Central memory CD8-positive, alpha-beta T cell (primary cell): ENCODE data around the gene NINJ1.

ENCODE experiments used
- ATAC-seq: fragments of 150-1000 bp; cut with Tn5 transposase; replicated peaks from 2 replicates; pipeline ENCODE4 v1.10.0; 2022; ENCODE audit warnings: mild to moderate bottlenecking, moderate FRiP score, moderate number of reproducible peaks; ENCODE audit not compliant: poor library complexity, severe bottlenecking; ENCODE audit errors: extremely low read depth
- DNase-seq, 2 donors: peaks; one replicate each; pipeline ENCODE4 v3.0.0; 2021; ENCODE audit warnings: low spot score in 2 of 2
- H3K27ac Mint-ChIP-seq: one replicate; pipeline ENCODE4 v1.8.0; 2022; ENCODE audit warnings: low read depth, mild to moderate bottlenecking, moderate library complexity, mixed read lengths
- H3K27me3 Mint-ChIP-seq: one replicate; pipeline ENCODE4 v1.8.0; 2022; ENCODE audit warnings: mixed read lengths
- H3K36me3 Mint-ChIP-seq: one replicate; pipeline ENCODE4 v1.8.0; 2022; ENCODE audit warnings: mild to moderate bottlenecking, moderate library complexity, mixed read lengths; ENCODE audit not compliant: insufficient read depth
- H3K4me1 Mint-ChIP-seq: one replicate; pipeline ENCODE4 v1.8.0; 2022; ENCODE audit warnings: mixed read lengths
- H3K4me3 Mint-ChIP-seq: one replicate; pipeline ENCODE4 v1.8.0; 2022; ENCODE audit warnings: mild to moderate bottlenecking, moderate library complexity, mixed read lengths
- H3K9me3 Mint-ChIP-seq: one replicate; pipeline ENCODE4 v1.8.0; 2022; ENCODE audit warnings: mixed read lengths

NINJ1 gene

DNA sequence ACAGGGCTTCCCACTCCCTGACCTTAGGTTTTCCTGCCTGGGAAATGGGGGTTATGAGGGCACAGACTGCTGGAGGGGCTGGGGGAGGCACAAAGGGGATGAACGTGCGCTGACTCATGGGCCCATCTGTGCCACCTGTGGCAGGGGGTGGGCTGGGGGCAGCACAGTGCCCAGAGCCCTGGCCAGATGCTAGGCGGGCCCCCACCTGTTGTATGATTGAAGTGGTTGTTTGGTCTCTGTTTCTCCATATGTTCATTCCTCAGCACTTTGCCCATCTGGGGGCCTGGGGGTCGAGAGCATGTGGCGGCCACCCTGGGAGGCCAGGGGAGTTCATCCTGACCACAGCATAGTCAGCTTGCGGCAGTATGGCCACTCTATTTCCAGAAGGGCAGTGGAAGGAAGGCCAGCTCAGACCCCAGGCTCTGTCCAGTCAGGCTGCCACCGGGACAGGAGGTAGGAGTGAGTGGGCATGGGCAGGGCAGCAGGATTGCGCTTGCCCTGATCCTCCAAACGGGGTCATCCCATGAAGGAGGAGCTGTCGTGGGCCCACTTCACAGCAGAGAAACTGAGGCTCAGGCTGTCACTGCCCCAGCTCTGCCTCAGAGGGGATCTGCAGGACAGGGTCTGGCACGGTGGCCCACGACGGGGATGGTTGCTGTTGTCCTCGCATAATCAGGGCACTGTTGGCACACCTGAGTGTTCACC, 841 bp upstream of the NINJ1 start:
- no peak for DNase-seq
- Mint-ChIP-seq H3K4me1 (peaks cover 41% of the 10 kb centered on the region), H3K36me3 (peaks cover 24% of the 10 kb centered on the region)

DNA sequence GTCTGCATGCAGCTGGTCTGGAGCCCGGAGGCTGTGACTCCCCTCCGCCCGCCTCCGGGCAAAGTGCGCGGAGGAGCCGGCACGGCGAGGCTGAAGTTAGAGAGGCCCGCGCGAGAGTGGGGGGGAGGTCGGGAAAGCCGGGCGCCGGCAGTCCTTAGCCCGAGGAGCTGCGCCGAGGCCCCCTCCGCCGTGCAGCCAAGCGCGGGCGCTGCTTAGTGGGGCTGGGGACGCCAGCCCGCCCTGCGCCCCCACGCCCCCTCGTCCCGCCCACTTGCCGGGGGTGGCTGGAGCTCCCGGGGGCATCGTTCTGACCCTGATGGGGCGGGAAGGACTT, 403 bp downstream of the NINJ1 start:
- peak in 1 of 2 donors; percentile 45 for DNase-seq
- H3K9me3 Mint-ChIP-seq: no peaks in the 10 kb centered on the region
- H3K4me1 Mint-ChIP-seq: peaks cover 44% of the 10 kb centered on the region
- ATAC-seq: no peak
- H3K4me3 Mint-ChIP-seq: peak overlapping the region; percentile 86
- peaks cover 27% of the 10 kb centered on the region for H3K36me3 Mint-ChIP-seq
- H3K27ac Mint-ChIP-seq: peak overlapping the region; percentile 98
- no peaks in the 10 kb centered on the region for H3K27me3 Mint-ChIP-seq

More for the DNA sequence above, 841 bp upstream of the NINJ1 start:
- Mint-ChIP-seq H3K4me3 (peak overlapping the region; percentile 86), H3K9me3 (no peaks in the 10 kb centered on the region), H3K27ac (peak overlapping the region; percentile 98), H3K27me3 (no peaks in the 10 kb centered on the region)
- no peak for ATAC-seq

DNA sequence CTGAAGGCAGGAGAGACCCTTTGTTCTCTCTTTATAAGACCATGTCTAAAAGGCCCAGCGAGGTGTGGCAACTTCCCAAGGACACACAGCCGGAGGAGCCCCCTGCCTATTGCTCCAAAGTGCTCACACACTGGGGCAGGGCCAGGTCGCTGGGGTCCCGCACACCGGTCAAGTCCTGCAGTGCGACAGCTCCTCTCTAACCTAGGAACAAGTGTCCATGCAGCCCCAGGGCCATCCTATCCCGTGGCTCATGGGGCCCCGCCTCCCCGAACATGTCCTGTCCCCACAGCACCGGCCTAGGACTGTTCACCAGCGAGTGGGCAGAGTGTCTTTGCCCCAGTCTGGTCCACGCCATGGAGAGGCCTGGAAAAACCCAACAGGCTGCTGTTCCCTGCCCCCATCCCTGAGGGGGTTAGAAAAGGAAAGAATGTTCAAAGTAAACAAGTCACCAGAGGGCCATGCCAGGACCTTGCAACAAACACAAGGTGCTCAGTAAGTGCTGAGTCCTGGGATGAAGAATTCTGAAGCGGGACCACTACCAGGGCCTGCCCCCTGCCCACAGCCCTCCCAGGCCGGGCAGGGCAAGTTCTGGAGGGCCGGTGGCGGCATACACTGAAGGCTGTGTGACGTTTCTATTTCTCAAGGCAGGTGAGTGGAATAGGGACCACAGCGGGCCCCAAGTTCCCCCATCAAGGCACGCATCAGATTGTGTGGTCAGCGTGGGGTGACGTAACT, 938 bp downstream of the NINJ1 start:
- DNase-seq: peak in 1 of 2 donors; percentile 58
- peak overlapping the region; percentile 86 for H3K4me3 Mint-ChIP-seq
- peaks cover 49% of the 10 kb centered on the region for H3K4me1 Mint-ChIP-seq
- H3K9me3 Mint-ChIP-seq: no peaks in the 10 kb centered on the region
- H3K27ac Mint-ChIP-seq: peak overlapping the region; percentile 98
- H3K27me3 Mint-ChIP-seq: no peaks in the 10 kb centered on the region
- peaks cover 27% of the 10 kb centered on the region for H3K36me3 Mint-ChIP-seq
- peak; percentile 30 for ATAC-seq

DNA sequence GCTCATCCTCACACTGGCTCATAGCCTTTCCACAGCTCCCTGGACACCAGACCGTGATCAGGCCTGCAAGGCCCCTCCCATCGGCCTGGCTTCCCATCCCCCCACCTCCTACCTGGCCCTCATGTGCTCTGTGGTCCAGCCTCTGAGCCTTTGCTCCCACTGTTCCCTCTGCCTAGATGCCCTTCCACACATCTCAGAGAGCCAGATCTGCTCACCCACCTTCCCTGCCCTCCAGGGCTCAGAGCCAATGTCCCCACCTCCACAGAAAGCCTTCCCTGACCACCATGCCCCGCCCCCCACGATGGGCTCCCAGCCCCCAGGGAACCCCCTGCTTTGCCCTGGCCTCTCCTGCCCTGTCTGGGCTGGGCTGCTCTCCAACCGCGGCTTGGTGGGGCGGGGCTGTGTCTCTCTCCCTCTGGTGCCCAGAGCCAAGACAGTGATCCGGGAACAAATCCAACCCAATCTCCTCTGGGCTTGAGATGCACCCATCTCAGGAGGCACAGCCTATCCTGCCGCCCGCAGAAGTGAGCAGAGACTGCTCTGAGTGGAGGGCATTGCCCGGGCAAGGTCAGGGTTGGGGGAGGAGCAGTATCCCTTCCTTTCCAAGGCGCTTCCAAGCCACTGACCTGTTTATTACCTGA, 1.6 kb downstream of the NINJ1 start:
- Mint-ChIP-seq H3K9me3 (no peaks in the 10 kb centered on the region), H3K27me3 (no peaks in the 10 kb centered on the region), H3K36me3 (peaks cover 29% of the 10 kb centered on the region), H3K4me1 (peaks cover 50% of the 10 kb centered on the region), H3K27ac (peak overlapping the region; percentile 98), H3K4me3 (peak overlapping the region; percentile 86)
- ATAC-seq: no peak
- DNase-seq: no peak

DNA sequence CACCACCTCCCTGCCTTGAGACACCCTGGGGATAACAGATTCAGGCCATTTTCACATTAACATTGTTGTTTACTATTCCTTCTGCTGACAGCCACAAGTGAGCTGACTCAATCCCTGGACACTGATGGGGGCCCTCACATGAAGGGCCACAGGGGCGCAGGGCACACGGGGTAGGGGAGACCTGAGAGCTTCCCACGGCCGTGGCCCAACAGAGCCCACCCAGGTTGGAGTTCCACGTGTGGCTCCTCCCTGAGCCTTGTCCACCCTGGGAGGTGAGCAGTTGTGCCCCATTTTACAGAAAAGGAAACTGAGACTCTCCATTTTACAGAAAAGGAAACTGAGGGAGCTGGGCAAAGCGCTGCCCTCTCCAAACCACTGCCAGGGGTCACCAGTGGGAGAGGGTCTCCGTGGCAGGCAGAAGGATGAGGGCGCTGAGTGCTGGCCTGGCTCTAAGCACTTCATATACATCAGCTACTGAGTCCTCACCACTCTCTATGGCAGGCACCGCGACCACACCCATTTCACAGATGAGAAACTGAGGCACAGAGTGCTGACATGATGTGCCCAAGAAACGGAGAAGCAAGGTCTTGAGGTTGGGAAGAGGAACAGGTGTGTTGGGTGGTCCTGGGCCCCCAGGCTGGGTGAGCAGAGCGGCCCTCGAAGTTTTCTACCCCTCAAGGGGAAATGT, 2.3 kb downstream of the NINJ1 start:
- Mint-ChIP-seq H3K4me3 (peak overlapping the region; percentile 86), H3K4me1 (peaks cover 57% of the 10 kb centered on the region), H3K27me3 (no peaks in the 10 kb centered on the region), H3K9me3 (no peaks in the 10 kb centered on the region), H3K27ac (peak overlapping the region; percentile 98), H3K36me3 (peaks cover 32% of the 10 kb centered on the region)
- no peak for ATAC-seq
- no peak for DNase-seq

DNA sequence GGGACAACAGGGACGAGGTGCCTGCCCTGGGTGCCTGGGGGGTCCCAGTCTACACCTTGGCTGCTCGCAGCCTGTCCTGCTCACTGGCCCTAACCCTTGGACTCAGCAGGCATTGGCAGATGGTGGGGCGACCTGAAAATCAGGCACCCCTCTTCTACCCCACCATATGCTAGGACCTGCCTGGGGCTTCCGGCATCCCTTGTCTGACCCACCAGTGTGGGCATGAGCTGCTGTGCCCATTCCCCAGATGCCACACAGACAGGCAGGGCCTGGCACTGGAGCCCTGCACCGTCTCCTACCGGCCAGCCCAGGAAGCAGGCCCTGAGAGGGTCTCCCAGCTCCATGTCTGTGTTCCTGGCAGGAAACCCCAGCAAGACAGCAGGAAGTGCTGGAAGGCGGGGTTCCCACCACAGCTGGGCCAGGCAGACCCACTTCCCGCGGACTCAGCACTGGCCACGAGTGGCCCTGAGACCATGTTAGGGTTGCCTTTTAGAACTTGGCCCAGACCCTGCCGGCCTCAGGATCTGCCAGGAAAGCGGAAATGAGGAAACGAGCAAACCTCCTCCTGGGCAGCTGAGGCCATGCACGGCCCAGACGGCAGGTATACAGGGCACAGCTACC, 3.1 kb downstream of the NINJ1 start:
- H3K4me1 Mint-ChIP-seq: peaks cover 65% of the 10 kb centered on the region
- H3K9me3 Mint-ChIP-seq: no peaks in the 10 kb centered on the region
- peaks cover 34% of the 10 kb centered on the region for H3K36me3 Mint-ChIP-seq
- ATAC-seq (no peak), DNase-seq (no peak)
- H3K27ac Mint-ChIP-seq: peak overlapping the region; percentile 98
- no peaks in the 10 kb centered on the region for H3K27me3 Mint-ChIP-seq
- peak overlapping the region; percentile 86 for H3K4me3 Mint-ChIP-seq

DNA sequence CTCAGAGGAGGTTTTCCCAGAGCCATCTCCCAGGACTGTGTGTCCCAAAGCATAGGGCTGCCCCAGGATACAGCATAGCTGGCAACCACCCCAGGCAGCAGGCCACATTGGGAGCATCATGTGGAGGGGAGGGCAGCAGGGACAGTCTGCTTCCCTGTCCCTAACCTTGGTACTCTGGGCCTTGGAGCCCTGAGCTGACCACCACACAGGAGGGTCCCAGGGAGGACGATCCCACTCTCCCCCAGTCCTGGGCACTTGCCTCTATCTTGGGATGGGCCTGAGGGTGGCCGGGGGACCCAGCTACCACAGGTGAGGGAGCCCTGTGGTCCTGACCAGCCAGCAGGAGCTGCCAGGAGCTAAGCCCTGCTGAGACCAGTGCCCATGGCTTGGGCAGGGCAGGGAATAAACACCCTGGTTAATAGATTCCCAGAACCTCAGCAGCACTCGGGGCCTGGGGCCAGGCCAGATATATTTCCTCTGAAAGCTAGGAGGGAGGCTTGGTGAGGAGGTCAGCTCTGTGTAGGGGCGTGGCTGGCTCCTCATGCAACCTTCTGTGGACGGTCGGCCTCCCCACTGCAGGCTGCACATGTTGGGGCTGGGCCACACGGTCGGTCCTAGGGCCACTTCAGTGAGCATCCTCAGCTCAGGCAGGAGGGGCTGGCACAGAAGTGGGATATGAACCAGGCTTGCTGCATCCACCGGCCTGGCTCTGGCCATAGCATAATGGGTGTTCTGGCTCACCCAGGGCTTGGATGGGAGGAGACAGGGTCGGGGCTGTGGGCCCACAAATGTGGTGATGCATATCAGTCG, 4.2 kb downstream of the NINJ1 start:
- DNase-seq (no peak), ATAC-seq (no peak)
- Mint-ChIP-seq H3K4me3 (peak overlapping the region; percentile 86), H3K36me3 (peaks cover 39% of the 10 kb centered on the region), H3K4me1 (peaks cover 67% of the 10 kb centered on the region), H3K9me3 (no peaks in the 10 kb centered on the region), H3K27me3 (no peaks in the 10 kb centered on the region), H3K27ac (no peak overlapping the region)

DNA sequence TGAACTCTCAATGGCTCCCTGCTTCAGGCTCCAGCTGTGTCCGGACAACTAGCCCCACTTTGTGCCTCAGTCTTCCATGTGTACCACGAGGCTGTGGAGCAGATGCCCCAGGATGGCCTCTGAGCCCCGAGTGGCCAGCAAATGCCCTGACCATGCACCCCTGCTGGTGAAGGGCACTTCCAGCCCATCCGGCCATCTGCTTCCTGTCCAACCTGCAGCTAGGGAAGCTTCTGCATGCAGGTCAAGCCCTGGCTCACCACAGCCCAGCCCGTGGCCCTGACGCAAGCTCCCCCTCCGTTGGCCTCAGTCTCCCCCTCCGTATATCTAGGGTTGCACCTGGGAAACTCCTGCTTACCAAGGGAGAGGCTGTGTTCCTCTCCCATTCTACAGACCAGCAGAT, 4.8 kb downstream of the NINJ1 start:
- no peak overlapping the region for H3K4me3 Mint-ChIP-seq
- ATAC-seq (no peak), DNase-seq (no peak)
- no peak overlapping the region for H3K27ac Mint-ChIP-seq
- H3K4me1 Mint-ChIP-seq: peaks cover 61% of the 10 kb centered on the region
- no peaks in the 10 kb centered on the region for H3K27me3 Mint-ChIP-seq
- H3K36me3 Mint-ChIP-seq: peaks cover 39% of the 10 kb centered on the region
- no peaks in the 10 kb centered on the region for H3K9me3 Mint-ChIP-seq

DNA sequence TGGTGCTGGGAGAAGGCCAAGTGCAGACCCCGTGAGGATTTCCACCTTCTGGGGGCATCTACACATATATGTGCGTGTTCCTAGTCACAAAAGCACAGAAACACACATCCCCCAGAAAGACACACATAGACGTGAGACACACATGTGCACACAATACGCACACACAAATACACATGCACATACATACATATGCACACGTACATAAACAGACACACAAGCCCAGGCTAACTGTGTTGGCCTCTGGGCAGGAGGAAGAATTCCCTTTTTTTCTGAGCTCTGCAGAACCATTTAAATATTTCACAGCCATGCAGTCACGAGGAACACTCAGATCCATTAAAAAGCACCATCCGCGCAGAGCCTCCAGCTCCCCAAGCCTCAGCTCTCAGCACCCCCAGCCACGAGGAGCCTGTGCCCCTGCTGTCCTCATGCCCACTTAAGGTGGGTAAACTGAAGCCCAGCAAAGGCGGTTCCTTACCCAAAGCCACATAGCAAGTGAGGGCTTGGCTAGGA, 5.3 kb downstream of the NINJ1 start:
- DNase-seq (no peak), ATAC-seq (no peak)
- peaks cover 38% of the 10 kb centered on the region for H3K36me3 Mint-ChIP-seq

DNA sequence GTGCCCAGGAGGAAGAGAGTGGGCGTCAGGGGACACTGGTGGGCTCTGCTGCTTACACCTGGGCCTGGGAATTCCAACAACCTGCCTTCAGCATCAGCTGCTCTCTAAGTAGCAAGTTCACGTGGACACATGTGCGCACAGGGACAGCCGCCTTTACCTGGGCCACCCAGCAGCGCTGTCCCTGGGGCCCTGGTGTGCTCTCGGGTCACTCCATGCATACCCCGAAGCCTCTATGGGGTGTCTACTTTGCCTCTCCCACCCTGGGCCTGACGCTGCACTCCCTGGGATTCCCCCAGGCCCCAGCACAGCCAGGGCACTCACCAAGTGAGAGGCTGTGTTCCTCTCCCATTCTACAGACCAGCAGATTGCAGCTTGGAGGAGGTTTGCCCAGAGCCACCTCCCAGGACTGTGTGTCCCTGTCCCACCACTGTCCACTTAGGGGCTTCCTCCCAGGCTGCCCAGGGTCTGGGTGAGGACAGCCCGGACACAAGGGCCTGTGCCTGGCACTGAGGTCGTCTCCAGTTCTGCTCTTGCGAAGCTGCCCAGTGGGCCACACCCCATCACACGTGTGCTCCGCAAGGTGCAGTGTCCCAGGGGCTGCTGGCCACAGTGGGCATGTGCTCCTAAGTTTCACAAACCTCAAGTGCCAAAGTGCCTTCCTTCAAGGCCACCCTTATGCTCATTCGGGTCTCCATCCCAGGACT, 5.9 kb downstream of the NINJ1 start:
- Mint-ChIP-seq H3K27ac (peak overlapping the region; percentile 91), H3K9me3 (no peaks in the 10 kb centered on the region), H3K27me3 (no peaks in the 10 kb centered on the region), H3K4me1 (peaks cover 58% of the 10 kb centered on the region), H3K4me3 (peak overlapping the region; percentile 28), H3K36me3 (peaks cover 42% of the 10 kb centered on the region)
- DNase-seq (no peak), ATAC-seq (no peak)

More for the DNA sequence above, 5.3 kb downstream of the NINJ1 start:
- Mint-ChIP-seq H3K27me3 (no peaks in the 10 kb centered on the region), H3K9me3 (no peaks in the 10 kb centered on the region), H3K27ac (peak overlapping the region; percentile 91), H3K4me3 (peak overlapping the region; percentile 28), H3K4me1 (peaks cover 61% of the 10 kb centered on the region)

DNA sequence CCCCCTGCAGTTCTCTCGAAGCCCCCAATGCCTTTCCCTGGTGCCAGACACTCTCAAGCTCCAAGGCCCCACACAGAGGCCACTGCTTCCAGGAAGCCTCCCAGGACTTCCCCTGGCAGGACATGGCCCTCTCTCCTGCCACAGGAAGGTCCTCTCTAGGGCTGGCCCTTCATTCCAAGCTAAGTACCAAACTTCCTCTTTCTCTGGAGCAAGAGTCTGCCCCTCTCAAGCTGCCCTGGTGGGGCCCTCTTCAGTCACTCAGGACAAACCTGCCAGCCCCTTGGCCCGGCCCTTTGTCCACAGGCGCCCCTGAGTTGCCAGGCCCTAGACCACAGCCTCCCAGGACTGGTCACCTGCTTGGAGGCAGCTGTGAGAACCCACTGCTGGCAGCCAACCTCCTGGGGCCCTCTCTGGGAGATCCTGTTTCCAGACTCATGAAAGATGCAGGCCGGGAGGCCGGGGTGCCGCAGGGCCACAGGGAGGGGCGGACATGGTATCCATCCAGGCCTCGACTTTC, 6.6 kb downstream of the NINJ1 start:
- H3K36me3 Mint-ChIP-seq: peaks cover 45% of the 10 kb centered on the region
- no peak for DNase-seq
- no peak for ATAC-seq
- peak overlapping the region; percentile 91 for H3K27ac Mint-ChIP-seq
- no peaks in the 10 kb centered on the region for H3K27me3 Mint-ChIP-seq
- H3K4me1 Mint-ChIP-seq: peaks cover 51% of the 10 kb centered on the region
- peak overlapping the region; percentile 66 for H3K4me3 Mint-ChIP-seq
- H3K9me3 Mint-ChIP-seq: no peaks in the 10 kb centered on the region
